SK-N-SH treated with all-trans-retinoic acid at 6 μM for 48 hours (cell line): ENCODE results near the gene CPSF4.

Experiments used
- OSR1 ChIP-seq: fragments of 250-450 bp; sonication (Bioruptor Pico); IDR thresholded peaks from 2 replicates; pipeline ENCODE4 v1.8.0; 2022; ENCODE audit warnings: moderate library complexity, mild to moderate bottlenecking, inconsistent platforms
- RARB ChIP-seq: fragments of 250-450 bp; sonication (Bioruptor Pico); IDR thresholded peaks from 2 replicates; pipeline ENCODE4 v1.8.0; 2021; ENCODE audit warnings: mild to moderate bottlenecking, moderate library complexity
- ZFP3 ChIP-seq: fragments of 250-450 bp; sonication (Bioruptor Pico); IDR thresholded peaks from 2 replicates; pipeline ENCODE4 v1.5.0; 2020; ENCODE audit warnings: mild to moderate bottlenecking, moderate library complexity
- ZNF8 ChIP-seq: fragments of 450-650 bp; formaldehyde crosslinking; IDR thresholded peaks from 2 replicates; pipeline ENCODE4 v1.5.0; 2020; ENCODE audit warnings: mild to moderate bottlenecking, moderate library complexity
- TF ChIP-seq, protein P1 (sequence below): fragments of 250-450 bp; sonication (Bioruptor Pico); IDR thresholded peaks from 2 replicates; pipeline ENCODE4 v1.5.1; 2020; ENCODE audit warnings: low read depth, mild to moderate bottlenecking, moderate library complexity
- TF ChIP-seq, protein P2 (sequence below): fragments of 250-450 bp; sonication (Bioruptor Pico); IDR thresholded peaks from 2 replicates; pipeline ENCODE4 v1.8.0; 2020; ENCODE audit warnings: mild to moderate bottlenecking, moderate library complexity, borderline replicate concordance

DNA sequence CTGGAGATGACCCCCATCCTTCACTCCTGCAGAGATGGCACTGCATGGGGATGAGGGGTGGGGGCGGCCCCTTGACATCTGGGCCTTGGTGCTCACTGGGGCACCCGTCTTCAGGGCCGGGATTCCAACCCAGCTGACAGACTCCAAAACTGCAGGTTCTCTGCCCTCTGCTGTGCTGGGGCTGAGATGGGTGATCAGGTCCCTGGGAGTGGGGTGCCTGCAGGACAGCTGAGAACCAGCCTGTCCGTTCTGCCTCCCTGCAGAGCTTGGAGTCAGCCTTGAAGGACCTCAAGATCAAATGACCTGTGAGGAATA lies 44.6 kb upstream of the CPSF4 start:
- TF ChIP-seq, protein P1, sequence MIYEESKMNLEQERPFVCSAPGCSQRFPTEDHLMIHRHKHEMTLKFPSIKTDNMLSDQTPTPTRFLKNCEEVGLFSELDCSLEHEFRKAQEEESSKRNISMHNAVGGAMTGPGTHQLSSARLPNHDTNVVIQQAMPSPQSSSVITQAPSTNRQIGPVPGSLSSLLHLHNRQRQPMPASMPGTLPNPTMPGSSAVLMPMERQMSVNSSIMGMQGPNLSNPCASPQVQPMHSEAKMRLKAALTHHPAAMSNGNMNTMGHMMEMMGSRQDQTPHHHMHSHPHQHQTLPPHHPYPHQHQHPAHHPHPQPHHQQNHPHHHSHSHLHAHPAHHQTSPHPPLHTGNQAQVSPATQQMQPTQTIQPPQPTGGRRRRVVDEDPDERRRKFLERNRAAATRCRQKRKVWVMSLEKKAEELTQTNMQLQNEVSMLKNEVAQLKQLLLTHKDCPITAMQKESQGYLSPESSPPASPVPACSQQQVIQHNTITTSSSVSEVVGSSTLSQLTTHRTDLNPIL (CRISPR knock-in tag), result no peak
- TF ChIP-seq ZNF8 (CRISPR knock-in tag), result no peak
- TF ChIP-seq ZFP3 (CRISPR knock-in tag), result no peak
- TF ChIP-seq OSR1, result no peak
- TF ChIP-seq, protein P2, sequence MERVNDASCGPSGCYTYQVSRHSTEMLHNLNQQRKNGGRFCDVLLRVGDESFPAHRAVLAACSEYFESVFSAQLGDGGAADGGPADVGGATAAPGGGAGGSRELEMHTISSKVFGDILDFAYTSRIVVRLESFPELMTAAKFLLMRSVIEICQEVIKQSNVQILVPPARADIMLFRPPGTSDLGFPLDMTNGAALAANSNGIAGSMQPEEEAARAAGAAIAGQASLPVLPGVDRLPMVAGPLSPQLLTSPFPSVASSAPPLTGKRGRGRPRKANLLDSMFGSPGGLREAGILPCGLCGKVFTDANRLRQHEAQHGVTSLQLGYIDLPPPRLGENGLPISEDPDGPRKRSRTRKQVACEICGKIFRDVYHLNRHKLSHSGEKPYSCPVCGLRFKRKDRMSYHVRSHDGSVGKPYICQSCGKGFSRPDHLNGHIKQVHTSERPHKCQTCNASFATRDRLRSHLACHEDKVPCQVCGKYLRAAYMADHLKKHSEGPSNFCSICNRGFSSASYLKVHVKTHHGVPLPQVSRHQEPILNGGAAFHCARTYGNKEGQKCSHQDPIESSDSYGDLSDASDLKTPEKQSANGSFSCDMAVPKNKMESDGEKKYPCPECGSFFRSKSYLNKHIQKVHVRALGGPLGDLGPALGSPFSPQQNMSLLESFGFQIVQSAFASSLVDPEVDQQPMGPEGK (CRISPR knock-in tag), result no peak
- no peak for TF ChIP-seq RARB
